K562 (cell line): Measurements from ENCODE around the gene MIR17HG.

Experiments used
- CREB1 ChIP-seq, 2 experiments: sonication (generic) in 1 of 2; formaldehyde crosslinking in 1 of 2; IDR thresholded peaks; 2 replicates each; pipeline versions ENCODE4 v1.6.1 to v1.8.0; 2012 to 2022; ENCODE audit warnings: inconsistent platforms in 1 of 2, mild to moderate bottlenecking in 1 of 2, missing genetic modification reagents in 1 of 2, moderate library complexity in 1 of 2
- FOXJ2 ChIP-seq: fragments of 200-800 bp; sonication (Bioruptor generic); IDR thresholded peaks from 2 replicates; pipeline ENCODE4 v1.6.1; 2016; ENCODE audit warnings: missing genetic modification characterization, missing compliant biosample characterization
- OTX1 ChIP-seq: fragments of 450-650 bp; formaldehyde crosslinking; IDR thresholded peaks from 2 replicates; pipeline ENCODE4 v1.4.0; 2022; ENCODE audit warnings: mild to moderate bottlenecking
- POLR2A ChIP-seq: fragments of 450-650 bp; conservative IDR thresholded peaks from 2 replicates; pipeline ENCODE4 v1.6.1; 2016
- SAFB2 ChIP-seq: fragments of 200-400 bp; formaldehyde crosslinking; IDR thresholded peaks from 2 replicates; pipeline ENCODE4 v1.6.1; 2018; ENCODE audit warnings: borderline replicate concordance, low read length, low read depth, moderate library complexity; ENCODE audit not compliant: severe bottlenecking
- TARDBP ChIP-seq: fragments of 450-650 bp; IDR thresholded peaks from 2 replicates; pipeline ENCODE4 v1.6.1; 2016
- XRCC5 ChIP-seq: fragments of 200-400 bp; formaldehyde crosslinking; IDR thresholded peaks from 2 replicates; pipeline ENCODE4 v1.6.1; 2017; ENCODE audit warnings: low read depth, mild to moderate bottlenecking, low read length
- TF ChIP-seq, protein P1 (sequence below): fragments of 250-450 bp; sonication (Bioruptor Pico); IDR thresholded peaks from 2 replicates; pipeline ENCODE4 v1.8.0; 2022; ENCODE audit warnings: inconsistent platforms

DNA sequence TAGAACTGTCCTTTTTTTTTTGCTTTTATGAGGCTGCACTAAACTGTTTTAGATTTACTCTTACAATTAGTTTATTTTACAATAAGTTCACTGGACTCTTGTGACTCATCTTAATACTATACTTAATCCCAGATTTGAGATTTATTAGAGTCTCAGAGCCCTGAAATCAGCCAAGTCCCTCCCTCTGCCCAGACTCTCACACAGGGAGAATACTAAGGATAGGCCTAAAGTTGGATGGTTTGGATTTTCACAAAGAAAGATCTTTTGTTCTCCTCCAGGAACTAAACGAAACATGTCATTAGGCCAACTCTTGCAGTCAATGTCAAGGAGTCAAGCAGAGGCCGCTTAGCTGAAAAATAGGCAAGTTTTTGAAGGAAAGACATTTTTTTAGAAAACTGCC lies 42.7 kb upstream of the MIR17HG start:
- TF ChIP-seq FOXJ2 (tag) (no peak), CREB1 (IDR thresholded peaks at IDR 0.05) (no peak), CREB1 (CRISPR knock-in tag; IDR thresholded peaks at IDR 0.05) (no peak), SAFB2 (no peak), POLR2A (no peak), OTX1 (CRISPR knock-in tag) (no peak), TARDBP (no peak), XRCC5 (no peak)
- TF ChIP-seq, protein P1, sequence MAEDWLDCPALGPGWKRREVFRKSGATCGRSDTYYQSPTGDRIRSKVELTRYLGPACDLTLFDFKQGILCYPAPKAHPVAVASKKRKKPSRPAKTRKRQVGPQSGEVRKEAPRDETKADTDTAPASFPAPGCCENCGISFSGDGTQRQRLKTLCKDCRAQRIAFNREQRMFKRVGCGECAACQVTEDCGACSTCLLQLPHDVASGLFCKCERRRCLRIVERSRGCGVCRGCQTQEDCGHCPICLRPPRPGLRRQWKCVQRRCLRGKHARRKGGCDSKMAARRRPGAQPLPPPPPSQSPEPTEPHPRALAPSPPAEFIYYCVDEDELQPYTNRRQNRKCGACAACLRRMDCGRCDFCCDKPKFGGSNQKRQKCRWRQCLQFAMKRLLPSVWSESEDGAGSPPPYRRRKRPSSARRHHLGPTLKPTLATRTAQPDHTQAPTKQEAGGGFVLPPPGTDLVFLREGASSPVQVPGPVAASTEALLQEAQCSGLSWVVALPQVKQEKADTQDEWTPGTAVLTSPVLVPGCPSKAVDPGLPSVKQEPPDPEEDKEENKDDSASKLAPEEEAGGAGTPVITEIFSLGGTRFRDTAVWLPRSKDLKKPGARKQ (CRISPR knock-in tag) = no peak
